ENCODE measurements around the gene ISG20L2. TPM values are rescaled to one million over a fixed set of nuclear protein-coding genes. Genes with fewer than 3 reads are reported as not detected.

The ISG20L2 gene
- total and polyA plus RNA-seq, 2 experiments from 2014 or later = 16.4 to 22.4 TPM

- WGBS (ENCODE audit: low lambda C conversion rate, missing lambda C conversion rate) = under 1% methylated on average over 38 of the region's 38 CpGs
Measured at GRCh38 chr1:156740741-156741480, 12.3 kb upstream of the ISG20L2 start, which contains the start of gene MRPL24. Gene MRPL24 (minus strand): TSS chr1:156741088. CDS start chr1:156738704, 2,384 bp downstream.

GRCh38 chr1:156740237-156740740 lies 11.7 kb upstream of the ISG20L2 start:
- Histone ChIP-seq H3K9me3 (ENCODE audit: low read depth) (no peaks in the 10 kb centered on the region), H3K36me3 (replicated peaks; ENCODE audit: insufficient read depth, low read depth) (no peaks in the 10 kb centered on the region), H3K27me3 (no peaks in the 10 kb centered on the region), H3K27ac (peak overlapping the region; percentile 53), H4K20me1 (ENCODE audit: insufficient read depth, poor library complexity, severe bottlenecking) (no peaks in the 10 kb centered on the region), H3K4me2 (peak overlapping the region; percentile 84), H3K4me3 (peak overlapping the region; percentile 32), H3K4me1 (ENCODE audit: insufficient read depth) (peaks cover 10% of the 10 kb centered on the region), H3K79me2 (peaks cover 26% of the 10 kb centered on the region), H2AFZ (peak overlapping the region; percentile 34), H3K9me2 (replicated peaks; ENCODE audit: insufficient read depth) (no peaks in the 10 kb centered on the region)
- WGBS (ENCODE audit: low lambda C conversion rate, missing lambda C conversion rate) = 37% methylated on average over 7 of the region's 7 CpGs
- DNase-seq (ENCODE audit: low spot score) = no peak
- TF ChIP-seq EZH2phosphoT487 (IDR thresholded peaks at IDR 0.05; ENCODE audit: low read depth, severe bottlenecking, unreplicated experiment) (no peak), EZH2 (IDR thresholded peaks at IDR 0.05; ENCODE audit: borderline replicate concordance) (no peak), CTCF (IDR thresholded peaks at IDR 0.05; ENCODE audit: poor library complexity) (no peak)

More at GRCh38 chr1:156740741-156741480, 12.3 kb upstream of the ISG20L2 start, which contains the start of gene MRPL24:
- Histone ChIP-seq H4K20me1 (ENCODE audit: insufficient read depth, poor library complexity, severe bottlenecking) (no peaks in the 10 kb centered on the region), H3K4me1 (ENCODE audit: insufficient read depth) (peaks cover 16% of the 10 kb centered on the region), H3K4me2 (peak within 1 kb of the TSS; percentile 84), H3K4me3 (peak within 1 kb of the TSS; percentile 32), H2AFZ (peak within 1 kb of the TSS; percentile 39), H3K9me3 (ENCODE audit: low read depth) (no peaks in the 10 kb centered on the region), H3K79me2 (peaks cover 33% of the 10 kb centered on the region), H3K9me2 (replicated peaks; ENCODE audit: insufficient read depth) (no peaks in the 10 kb centered on the region), H3K27me3 (no peaks in the 10 kb centered on the region), H3K36me3 (replicated peaks; ENCODE audit: insufficient read depth, low read depth) (no peaks in the 10 kb centered on the region), H3K27ac (peak within 1 kb of the TSS; percentile 89)
- TF ChIP-seq EZH2 (IDR thresholded peaks at IDR 0.05; ENCODE audit: borderline replicate concordance) (no peak), EZH2phosphoT487 (IDR thresholded peaks at IDR 0.05; ENCODE audit: low read depth, severe bottlenecking, unreplicated experiment) (no peak), CTCF (IDR thresholded peaks at IDR 0.05; ENCODE audit: poor library complexity) (no peak)
- peak; percentile 98 for DNase-seq (ENCODE audit: low spot score)

- Histone ChIP-seq H3K27ac (no peak overlapping the region), H3K4me2 (no peak overlapping the region), H3K79me2 (peaks cover 19% of the 10 kb centered on the region), H3K4me3 (no peak overlapping the region), H3K4me1 (ENCODE audit: insufficient read depth) (peaks cover 9% of the 10 kb centered on the region), H3K9me2 (replicated peaks; ENCODE audit: insufficient read depth) (no peaks in the 10 kb centered on the region), H3K9me3 (ENCODE audit: low read depth) (no peaks in the 10 kb centered on the region), H3K36me3 (replicated peaks; ENCODE audit: insufficient read depth, low read depth) (no peaks in the 10 kb centered on the region), H3K27me3 (no peaks in the 10 kb centered on the region), H2AFZ (no peak overlapping the region), H4K20me1 (ENCODE audit: insufficient read depth, poor library complexity, severe bottlenecking) (no peaks in the 10 kb centered on the region)
- 96% methylated on average over 2 of the region's 2 CpGs for WGBS (ENCODE audit: low lambda C conversion rate, missing lambda C conversion rate)
- no peak for DNase-seq (ENCODE audit: low spot score)
- TF ChIP-seq EZH2 (IDR thresholded peaks at IDR 0.05; ENCODE audit: borderline replicate concordance) (no peak), CTCF (IDR thresholded peaks at IDR 0.05; ENCODE audit: poor library complexity) (no peak), EZH2phosphoT487 (IDR thresholded peaks at IDR 0.05; ENCODE audit: low read depth, severe bottlenecking, unreplicated experiment) (no peak)
Measured at GRCh38 chr1:156738916-156739315, 10.3 kb upstream of the ISG20L2 start.

All from hepatocyte (in vitro differentiated cells).